UCSD-AML1 (cell line): ENCODE data around the gene INSM1.

Experiments used
- DNase-seq: peaks from one replicate; lab custom pipeline; 2025; ENCODE audit not compliant: unreplicated experiment; lab: John Stamatoyannopoulos, UW

INSM1 gene

GRCh38 chr20:20417876-20418676, 50.2 kb downstream of the INSM1 start:
- DNase-seq: no peak
